ENCODE data around the gene TXNDC8. TPM values are rescaled to one million over a fixed set of nuclear protein-coding genes. Genes with fewer than 3 reads are reported as not detected.

Gene TXNDC8
- not detected in 2 replicates for total RNA-seq

DNA sequence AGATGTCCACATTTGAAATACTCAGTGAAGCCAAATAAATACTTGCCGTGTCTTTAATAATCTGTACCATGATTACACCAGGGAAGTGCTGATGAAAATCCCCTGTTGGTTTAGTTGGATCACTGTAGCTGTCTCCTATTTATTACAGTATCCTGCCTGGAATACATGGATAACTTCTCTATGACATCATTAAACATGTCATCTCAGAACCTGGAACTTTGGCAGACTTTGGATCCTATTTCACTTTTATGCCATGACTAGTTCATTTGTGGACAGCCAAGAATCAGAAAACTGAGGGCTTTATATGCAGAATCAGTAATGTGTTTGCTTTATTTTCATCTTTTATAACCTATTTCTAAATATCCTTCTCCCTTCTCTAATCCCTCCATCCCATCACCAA, at the start of gene TXNDC8:
TSS of gene TXNDC8 (minus strand) at position 137 of the 400 bp plus-strand sequence.
- ChIA-PET CTCF (no interaction called here), POLR2A (no interaction called here)
- ATAC-seq (ENCODE audit: low read depth) (no peak), DNase-seq (no peak)
- peaks cover 8% of the 10 kb centered on the region for H3K4me1 Mint-ChIP-seq
- H3K27me3 Mint-ChIP-seq = peaks cover 9% of the 10 kb centered on the region
- H3K36me3 Mint-ChIP-seq (ENCODE audit: low read depth) = no peaks in the 10 kb centered on the region
- no peak for TF ChIP-seq CTCF (IDR thresholded peaks at IDR 0.05)
- no peak within 1 kb of the TSS for H3K27ac Mint-ChIP-seq
- no peaks in the 10 kb centered on the region for H3K9me3 Mint-ChIP-seq
- intact Hi-C loops (cut with micrococcal nuclease) = no loop called here
- H3K4me3 Mint-ChIP-seq = no peak within 1 kb of the TSS

- intact Hi-C loops (cut with micrococcal nuclease) = no loop called here
- CTCF ChIA-PET = no interaction called here
- no peak for TF ChIP-seq CTCF (IDR thresholded peaks at IDR 0.05)
These were observed 45.8 kb upstream of the TXNDC8 start for GRCh38 chr9:110383491-110383890.

GRCh38 chr9:110382731-110383130, 45.1 kb upstream of the TXNDC8 start:
- Mint-ChIP-seq H3K27ac (no peak overlapping the region), H3K4me3 (no peak overlapping the region)

More at GRCh38 chr9:110383491-110383890, 45.8 kb upstream of the TXNDC8 start:
- H3K27me3 Mint-ChIP-seq = no peaks in the 10 kb centered on the region
- no peak overlapping the region for H3K27ac Mint-ChIP-seq
- H3K36me3 Mint-ChIP-seq (ENCODE audit: low read depth) = no peaks in the 10 kb centered on the region
- H3K9me3 Mint-ChIP-seq = no peaks in the 10 kb centered on the region
- no peaks in the 10 kb centered on the region for H3K4me1 Mint-ChIP-seq
- ATAC-seq (ENCODE audit: low read depth) = no peak
- no peak overlapping the region for H3K4me3 Mint-ChIP-seq
- POLR2A ChIA-PET = no interaction called here
- no peak for DNase-seq

DNA sequence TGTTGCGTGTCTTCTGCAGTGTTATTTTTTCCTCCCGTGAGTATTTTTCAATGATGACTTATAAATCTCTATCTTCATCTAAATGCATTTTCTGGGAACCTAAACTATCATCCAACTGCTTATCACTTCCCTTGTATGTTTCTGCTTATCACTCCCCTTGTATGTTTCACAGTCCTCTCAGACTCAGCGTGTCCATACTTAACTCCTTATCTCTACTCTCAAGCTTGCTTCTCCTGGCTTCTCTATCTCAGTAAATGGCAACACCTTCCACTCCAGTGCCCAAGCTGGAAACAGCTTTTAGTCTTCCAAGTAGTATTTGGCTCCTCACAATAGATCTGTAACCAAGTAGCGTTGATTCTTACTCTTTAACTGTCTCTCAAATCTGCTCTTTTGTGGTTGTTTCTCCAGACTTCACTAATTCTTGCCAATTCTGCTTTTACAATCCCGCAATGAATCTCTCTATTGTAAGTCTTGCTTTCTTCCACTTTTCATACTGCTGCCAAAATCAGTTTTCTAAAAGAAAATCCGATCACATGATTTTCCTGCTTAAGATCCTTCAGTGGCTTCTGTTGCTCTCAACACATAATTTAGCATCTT, 33.8 kb upstream of the TXNDC8 start:
- ChIA-PET POLR2A (no interaction called here), CTCF (no interaction called here)
- TF ChIP-seq CTCF (IDR thresholded peaks at IDR 0.05) = no peak
- Mint-ChIP-seq H3K9me3 (no peaks in the 10 kb centered on the region), H3K4me1 (no peaks in the 10 kb centered on the region), H3K27ac (no peak overlapping the region), H3K4me3 (no peak overlapping the region), H3K36me3 (ENCODE audit: low read depth) (no peaks in the 10 kb centered on the region), H3K27me3 (peaks cover 1% of the 10 kb centered on the region)
- no peak for DNase-seq
- no peak for ATAC-seq (ENCODE audit: low read depth)
- intact Hi-C loops (cut with micrococcal nuclease) = no loop called here

More at GRCh38 chr9:110382731-110383130, 45.1 kb upstream of the TXNDC8 start:
- Mint-ChIP-seq H3K4me1 (no peaks in the 10 kb centered on the region), H3K9me3 (no peaks in the 10 kb centered on the region), H3K27me3 (no peaks in the 10 kb centered on the region), H3K36me3 (ENCODE audit: low read depth) (no peaks in the 10 kb centered on the region)
- no peak for TF ChIP-seq CTCF (IDR thresholded peaks at IDR 0.05)
- intact Hi-C loops (cut with micrococcal nuclease) = no loop called here
- CTCF ChIA-PET = no interaction called here
- ATAC-seq (ENCODE audit: low read depth) (no peak), DNase-seq (no peak)
- POLR2A ChIA-PET = no interaction called here

DNA sequence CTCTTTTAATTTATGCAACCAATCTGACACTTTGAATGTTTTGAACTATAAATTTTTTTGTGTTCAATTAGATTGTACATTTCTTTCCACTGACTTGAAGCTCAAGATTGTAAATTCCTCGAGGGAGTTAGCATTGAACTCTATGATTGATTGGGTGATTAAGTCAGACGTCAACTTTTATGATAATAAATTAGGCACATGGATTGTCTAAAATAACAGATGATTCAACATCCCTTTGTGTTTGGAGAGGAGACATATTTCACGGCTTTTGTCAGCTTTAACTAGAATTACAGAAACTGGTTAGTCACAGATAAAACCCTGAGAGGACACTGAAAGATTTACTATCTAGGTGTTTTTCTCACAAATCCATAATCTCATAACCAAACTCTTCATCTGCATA, 32.7 kb upstream of the TXNDC8 start:
- no peaks in the 10 kb centered on the region for H3K4me1 Mint-ChIP-seq
- H3K4me3 Mint-ChIP-seq = no peak overlapping the region
- TF ChIP-seq CTCF (IDR thresholded peaks at IDR 0.05) = no peak
- no peaks in the 10 kb centered on the region for H3K36me3 Mint-ChIP-seq (ENCODE audit: low read depth)
- POLR2A ChIA-PET = no interaction called here
- H3K27me3 Mint-ChIP-seq = peaks cover 5% of the 10 kb centered on the region
- CTCF ChIA-PET = no interaction called here
- DNase-seq = no peak
- no peak overlapping the region for H3K27ac Mint-ChIP-seq
- no peak for ATAC-seq (ENCODE audit: low read depth)
- no peaks in the 10 kb centered on the region for H3K9me3 Mint-ChIP-seq
- intact Hi-C loops (cut with micrococcal nuclease) = no loop called here

All from activated B cell treated with CpG ODN at 0.5 μM for 24 hours (primary cell).